COLO829 (cell line): ENCODE results near the gene UBA1.

ENCODE experiments used
- DNase-seq: peaks from one replicate; pipeline ENCODE4 v3.0.0; 2012; ENCODE audit warnings: low spot score

UBA1 gene

DNA sequence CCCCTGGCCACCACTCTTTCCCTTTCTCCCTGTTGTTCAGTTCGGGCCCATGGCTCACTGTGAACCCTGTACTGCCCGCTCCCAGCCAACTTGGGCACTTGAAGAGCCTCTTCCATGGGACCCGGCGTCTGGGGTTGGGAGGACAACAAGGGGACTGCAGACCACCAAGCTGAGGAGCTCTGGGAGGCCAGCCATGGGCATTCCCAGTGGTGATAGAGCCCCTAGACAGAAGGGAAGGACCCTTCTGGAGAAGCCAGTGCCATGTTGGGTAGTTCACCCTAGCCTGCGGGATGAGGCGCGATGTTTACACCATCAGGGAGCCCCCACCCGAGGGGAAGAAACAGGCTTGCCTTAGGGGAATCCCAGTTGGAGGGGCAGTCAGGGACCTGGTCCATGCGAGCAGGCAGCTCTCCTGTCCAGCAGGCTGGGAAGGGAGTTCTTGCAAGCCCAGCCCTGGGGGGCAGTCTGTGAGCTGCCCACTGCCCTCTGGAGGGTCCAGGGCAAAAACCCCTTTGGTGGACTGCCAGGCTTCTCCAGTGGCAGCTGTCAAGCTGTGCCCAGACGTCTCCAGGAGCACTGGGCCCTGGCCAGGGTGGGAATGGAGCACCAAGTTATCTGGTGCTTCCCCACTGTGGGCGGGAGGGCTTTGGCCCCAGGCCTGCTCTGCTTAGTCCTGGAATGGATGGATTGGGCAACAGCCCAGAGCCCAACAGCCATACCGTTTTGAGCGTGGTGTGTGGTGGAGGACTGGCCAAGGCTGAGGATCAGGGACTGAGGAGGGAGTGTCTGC is 23.7 kb upstream of the UBA1 start:
- DNase-seq, result no peak

DNA sequence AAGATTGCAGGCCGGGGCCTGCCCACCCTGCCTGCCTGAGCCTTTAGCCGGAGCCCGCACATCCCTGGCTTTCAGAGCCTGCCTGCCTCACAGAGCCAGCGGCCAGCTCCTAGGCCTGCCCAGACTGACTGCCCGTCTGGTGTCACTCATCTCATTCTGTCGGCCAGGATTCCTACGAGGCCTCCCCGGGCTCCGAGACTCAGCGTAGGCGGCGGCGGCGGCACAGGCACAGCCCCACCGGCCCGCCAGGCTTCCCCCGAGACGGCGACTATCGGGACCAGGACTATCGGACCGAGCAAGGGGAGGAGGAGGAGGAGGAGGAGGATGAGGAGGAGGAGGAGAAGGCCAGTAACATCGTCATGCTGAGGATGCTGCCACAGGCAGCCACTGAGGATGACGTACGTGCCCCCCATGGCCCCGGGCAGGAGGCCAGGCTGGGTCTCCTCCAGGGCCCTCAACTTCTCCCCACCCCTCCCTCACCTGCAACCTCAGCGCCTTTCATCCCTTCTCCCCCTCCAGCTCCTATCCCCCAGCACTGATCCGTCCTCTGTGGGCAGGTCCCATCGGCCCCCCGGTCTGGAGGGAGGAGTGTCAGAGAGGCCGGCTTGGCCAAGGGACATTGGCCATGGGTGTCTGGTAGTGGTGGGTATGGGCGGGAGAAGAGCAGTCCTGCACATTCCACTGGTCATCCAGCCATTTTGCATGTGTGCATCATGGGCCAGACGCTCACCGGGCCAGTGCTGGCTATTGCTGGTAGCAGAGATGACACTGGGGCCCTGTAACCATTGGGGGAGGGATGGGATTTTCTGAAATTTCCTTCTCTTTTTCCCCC is 22.6 kb upstream of the UBA1 start:
- DNase-seq, result no peak

DNA sequence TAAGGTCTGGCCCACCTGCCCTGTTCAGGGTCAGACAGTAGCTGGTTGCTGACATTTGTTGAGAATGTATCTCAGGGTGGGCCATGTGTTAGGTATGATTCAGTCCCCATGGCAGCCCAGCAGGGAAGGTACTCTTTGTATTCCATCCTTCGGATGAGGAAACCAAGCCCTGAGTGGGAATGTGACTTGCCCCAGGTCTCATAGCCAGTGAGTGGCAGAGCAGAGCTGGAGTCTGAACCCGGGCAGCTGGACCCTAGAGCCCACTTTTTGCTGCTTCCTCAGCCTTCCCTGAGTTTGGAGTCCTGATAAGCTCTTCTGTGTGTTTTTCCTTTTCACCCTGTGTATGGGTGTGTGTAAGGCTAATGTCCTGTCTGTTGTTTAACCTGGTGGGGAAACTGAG is 21.6 kb upstream of the UBA1 start:
- no peak for DNase-seq

DNA sequence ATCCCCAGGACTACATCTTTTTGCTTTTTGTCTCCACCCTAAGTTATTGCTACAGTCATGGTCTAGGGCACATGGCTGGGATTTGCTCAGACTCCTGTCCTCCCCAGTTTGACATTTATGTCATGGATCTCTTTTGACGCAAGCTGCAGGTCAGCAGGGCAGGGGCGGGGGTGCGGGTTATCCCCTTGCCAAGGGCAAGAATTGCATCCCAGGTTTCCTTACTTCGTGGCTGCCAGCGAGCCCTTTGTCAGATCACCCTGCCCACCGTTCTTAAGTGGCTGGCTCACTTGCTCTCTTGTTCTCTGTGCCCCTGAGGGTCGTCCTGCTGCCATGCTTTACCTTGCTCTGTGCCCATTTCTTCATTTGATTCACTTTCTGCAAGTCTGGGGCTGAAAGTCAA is 21.1 kb upstream of the UBA1 start:
- DNase-seq, result no peak

DNA sequence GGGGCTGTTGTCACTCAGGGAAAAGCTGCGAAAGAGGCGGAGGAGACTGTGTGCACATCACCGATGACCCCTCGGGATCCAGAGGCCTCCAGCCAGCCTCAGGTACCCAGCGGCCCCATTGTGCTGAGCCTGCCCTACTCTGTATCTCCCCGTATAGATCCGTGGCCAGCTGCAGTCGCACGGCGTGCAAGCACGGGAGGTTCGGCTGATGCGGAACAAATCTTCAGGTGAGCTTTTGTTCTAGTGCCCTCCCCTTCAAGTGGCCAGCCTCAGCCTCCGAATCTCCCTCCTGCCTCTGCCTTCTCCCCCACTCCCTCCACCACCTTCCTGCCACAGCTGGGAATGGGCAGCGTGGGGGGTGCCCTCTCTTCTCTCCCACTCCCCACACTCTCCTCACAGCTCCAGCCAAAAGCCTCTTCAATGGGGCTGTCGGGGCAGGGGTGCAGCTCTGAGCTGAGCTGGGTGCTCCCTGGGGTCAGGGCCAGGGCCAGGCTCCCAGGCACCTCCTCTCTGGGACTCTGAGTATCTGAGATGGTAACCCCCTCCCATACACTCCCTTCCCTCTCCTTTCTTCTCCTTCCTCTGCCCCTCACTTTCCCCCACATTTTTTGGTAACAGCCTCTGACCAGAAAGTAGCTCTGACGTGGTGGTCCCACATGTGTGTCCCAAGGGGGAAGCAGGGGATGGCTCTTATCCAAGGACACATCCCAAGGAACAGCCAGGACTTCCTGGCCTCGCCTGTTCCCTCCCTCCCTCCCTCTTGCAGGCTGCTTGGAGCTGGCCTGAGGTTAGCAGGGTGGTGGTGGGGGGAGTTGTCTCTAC is 20.4 kb upstream of the UBA1 start:
- no peak for DNase-seq

DNA sequence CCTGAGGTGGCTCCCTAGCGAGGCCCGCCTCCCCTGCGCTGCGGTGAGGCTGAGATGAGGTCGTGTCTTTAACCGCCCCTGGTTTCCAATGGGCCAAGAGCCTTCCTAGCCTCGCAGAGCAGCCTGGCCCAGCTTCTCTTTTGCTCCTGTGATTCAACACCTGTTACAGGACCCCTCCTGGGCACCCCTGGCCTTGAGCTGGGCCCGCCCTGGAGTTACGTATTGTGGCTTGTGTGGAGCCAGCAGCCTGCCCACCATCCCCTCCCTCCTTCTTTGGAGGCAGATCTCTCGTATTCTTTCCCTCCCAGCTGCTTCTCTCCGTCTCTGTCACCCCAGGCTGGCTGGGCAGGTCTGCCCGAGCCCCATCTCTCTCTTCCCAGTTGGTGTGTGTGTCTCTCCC is 19.3 kb upstream of the UBA1 start:
- DNase-seq, result no peak

DNA sequence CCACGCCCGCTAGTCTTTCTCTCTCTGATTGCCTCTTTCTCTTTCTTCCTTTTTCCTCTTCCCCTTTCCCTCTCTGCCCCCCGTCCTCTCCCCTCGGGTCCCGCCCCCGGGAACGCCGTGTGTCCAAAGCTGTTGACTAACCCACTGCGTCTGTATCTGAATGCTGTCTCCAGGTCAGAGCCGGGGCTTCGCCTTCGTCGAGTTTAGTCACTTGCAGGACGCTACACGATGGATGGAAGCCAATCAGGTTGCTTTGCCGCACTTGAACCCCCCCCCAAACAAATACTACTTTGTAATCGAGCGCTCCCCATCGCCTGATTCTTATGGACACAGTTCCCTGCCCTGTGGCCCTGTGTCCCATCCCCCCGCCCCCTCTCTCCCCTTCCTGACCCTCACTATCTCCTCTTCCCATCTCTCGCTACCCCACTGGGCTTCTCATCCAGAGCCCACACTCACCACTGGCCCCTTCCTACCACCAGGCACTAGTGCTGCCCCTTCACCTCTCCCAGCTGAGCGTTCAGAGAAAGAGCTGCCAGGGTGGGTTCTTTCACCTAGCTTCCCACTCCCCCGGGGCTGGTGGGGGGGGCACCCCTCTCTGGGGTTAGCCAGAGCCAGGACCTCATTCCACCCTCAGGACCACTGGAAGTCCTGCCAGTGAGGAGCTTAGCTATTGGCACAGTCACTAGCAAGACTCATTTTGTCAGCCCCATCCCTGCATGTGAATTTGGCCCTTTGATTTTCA is 18.6 kb upstream of the UBA1 start:
- no peak for DNase-seq

DNA sequence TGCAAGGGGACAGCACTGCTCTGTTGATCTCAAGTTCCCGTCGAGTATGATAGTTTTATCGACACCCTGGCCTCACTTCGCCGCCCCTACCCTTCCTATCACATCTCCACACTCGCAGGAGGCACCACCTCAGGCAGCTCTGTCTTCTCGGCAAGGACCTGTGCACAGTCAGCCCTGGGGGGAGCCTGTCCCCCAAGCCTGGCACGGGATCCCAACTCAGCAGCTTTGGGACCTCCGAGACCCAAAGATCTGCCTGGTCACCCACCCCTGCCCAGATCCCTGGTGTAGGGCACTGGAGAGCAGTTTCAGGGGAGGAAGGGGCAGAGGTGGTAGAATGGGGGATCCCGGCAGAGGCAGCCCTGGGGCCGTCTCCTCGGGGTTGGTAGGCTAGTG is 18.0 kb upstream of the UBA1 start:
- DNase-seq, result no peak

DNA sequence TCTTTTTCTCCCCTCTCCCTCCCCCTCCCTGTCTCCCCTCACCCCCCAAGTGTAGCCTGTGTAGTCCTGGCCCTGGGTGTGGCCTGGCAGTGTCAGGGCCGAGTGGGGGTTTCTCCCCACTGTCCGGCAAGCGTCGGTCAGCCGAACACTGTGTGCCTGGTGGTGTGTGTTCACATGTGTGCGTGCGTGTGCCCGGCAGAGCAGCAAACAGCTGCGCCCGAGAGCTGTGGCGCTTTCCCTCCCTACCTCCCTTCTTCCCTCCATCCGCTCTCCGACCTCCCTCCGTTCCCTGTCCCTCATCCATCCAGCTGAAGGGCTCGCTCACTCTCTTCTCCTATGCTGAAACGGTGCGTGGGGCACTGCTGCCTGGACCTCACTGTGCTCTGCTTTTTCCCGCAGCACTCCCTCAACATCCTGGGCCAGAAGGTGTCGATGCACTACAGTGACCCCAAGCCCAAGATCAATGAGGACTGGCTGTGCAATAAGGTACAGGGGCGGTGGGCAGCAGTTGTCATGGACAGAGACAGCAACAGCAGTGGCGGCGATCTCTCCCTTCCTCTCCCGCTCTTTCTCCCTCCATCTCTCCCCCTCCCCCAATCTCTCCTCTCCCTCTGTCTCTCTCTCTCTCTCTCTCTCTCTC is 17.4 kb upstream of the UBA1 start:
- no peak for DNase-seq

DNA sequence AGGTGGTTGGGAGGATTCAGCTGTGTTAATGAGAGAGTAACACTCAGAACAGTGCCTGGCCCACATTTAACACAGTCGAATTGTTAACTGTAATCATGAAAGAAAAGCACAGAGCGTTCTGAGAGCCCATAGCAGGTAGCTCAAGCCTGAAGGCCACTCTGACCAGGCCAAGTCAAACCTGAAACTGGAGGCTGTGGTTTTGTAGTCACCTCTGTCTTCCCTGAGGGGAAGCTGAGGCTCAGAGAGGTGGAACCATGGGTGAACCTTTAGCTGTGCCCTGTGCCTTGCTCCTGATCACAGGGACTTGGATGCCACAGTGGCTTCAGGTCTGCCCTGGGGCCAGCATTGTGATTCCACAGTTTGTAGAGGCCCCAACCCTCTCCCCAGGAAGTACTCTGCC is 16.6 kb upstream of the UBA1 start:
- no peak for DNase-seq

DNA sequence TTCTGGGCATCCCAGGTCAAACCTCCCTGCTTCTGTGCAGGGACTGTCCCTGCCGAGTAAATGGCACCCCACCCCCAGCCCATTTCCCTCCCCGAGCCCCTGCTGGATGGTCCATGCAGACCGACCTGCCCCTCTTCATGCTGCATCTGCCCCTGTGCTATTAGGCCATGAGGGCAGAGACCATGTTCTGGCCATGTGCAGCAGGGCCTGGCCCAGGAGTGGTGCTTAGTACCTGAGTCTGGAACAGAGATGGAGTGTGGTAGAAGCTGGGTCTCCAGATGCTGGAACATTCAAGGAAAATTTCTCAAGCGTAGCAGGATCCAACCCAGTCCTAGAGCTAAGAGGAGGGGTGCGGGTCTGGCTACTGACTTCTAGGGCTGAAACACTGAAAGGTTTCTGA is 15.3 kb upstream of the UBA1 start:
- no peak for DNase-seq

DNA sequence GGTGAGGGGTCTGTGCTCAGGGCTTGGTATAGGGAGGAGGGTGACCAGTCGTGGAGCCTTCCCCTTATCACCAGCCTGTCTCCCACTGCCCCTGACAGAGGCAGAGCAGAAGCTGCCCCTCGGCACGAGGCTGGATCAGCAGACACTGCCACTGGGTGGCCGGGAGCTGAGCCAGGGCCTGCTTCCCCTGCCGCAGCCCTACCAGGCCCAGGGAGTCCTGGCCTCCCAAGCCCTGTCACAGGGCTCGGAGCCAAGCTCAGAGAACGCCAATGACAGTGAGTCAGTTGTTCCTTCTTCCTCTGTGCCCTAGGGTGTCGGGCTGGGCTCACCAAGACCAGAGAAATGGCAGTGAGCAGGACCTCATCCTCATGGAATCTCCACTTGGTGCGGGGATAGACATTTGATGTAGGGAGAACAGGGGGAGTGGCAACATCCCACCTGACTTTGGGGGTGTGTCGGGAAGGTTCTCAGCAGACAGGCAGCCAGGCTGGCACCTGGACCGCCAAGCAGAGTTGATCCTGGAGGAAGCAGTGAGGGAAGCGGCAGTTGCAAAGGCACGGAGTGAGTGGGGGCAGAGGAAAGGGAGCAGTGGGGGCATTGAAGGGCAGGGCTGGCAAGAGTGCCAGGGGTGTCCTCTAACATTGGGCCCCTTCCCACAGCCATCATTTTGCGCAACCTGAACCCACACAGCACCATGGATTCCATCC is 14.3 kb upstream of the UBA1 start:
- DNase-seq, result no peak

DNA sequence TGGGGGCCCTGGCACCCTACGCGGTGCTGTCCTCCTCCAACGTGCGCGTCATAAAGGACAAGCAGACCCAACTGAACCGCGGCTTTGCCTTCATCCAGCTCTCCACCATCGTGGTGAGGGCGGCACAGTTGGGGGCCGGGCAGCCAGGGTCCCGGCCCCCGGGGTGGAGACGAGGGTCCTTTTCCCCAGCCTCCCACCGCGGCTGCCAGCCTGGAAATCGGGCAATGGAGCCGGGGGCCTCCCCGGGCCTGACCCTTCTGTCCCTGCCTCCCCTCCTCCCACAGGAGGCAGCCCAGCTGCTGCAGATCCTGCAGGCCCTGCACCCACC is 13.7 kb upstream of the UBA1 start:
- DNase-seq, result no peak

DNA sequence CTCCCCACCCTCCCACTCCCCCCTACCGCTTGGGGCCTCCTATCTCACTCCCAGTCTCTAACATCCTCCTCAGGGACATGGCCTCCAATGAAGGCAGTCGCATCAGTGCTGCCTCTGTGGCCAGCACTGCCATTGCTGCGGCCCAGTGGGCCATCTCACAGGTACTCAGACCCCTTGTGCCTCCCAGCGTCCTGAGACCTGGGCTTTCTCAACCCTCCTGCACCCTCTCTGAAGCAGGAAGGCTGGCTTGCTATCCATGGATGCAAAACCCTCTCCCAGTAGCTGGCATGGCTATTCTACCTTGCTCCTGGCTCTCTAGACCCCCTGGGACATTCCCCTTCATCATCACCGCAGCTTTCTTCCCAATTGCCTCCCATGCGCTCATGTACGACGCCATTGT is 13.3 kb upstream of the UBA1 start:
- DNase-seq, result no peak

DNA sequence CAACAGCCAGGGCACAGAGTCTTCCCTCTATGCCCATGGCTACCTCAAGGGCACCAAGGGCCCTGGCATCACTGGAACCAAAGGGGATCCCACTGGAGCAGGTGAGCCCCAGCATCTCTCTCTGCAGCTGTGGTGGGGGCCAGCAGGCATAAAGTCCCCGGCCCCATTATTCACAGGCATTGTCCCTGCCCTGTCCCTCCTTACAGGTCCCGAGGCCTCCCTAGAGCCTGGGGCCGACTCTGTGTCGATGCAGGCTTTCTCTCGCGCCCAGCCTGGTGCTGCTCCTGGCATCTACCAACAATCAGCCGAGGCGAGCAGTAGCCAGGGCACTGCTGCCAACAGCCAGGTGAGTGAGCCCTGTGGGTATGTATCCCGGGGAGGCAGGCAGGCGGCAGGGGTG is 12.3 kb upstream of the UBA1 start:
- no peak for DNase-seq

DNA sequence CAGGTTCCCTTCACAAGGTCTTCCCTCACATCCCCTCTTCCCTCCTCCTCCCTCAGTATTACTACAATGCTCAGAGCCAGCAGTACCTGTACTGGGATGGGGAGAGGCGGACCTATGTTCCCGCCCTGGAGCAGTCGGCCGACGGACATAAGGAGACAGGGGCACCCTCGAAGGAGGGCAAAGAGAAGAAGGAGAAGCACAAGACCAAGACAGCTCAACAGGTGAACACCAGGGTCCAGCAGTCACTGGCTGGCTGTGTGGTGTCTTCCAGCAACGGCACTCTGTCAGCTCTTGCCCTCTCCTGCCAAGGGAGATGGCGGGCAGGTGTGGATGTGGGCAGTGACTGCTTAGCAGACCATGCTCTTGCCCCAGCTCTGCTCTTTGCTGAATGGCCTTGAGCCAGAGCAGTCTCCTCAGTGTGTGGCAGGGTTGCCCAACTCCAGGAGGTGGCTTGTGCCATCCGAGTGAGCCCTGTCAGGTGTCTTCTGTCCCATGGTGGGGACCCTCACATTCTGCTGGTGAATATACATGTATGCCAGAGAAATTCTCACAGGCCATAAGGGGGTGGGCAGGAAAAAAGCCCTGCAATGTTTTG is 11.4 kb upstream of the UBA1 start:
- DNase-seq, result no peak

DNA sequence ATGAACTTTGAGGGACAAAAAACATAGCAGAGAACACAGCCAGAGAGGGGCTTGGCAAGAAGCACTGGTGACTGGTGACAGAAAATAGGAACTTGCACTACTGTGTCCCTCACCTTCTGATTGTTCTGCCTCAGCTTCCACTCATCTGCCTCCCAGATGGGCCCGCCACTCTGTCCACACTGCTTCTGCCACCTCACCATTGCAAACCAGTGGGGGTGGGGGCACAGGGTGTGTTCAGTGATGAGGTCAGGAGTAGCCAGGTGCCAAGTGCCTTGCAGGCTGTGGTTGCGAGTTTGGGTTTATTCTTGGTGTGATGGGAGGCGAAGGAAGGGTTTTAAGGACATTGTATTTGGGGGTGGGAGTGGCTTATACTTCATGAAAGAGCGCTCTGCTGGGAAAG is 9.1 kb upstream of the UBA1 start:
- DNase-seq, result no peak

DNA sequence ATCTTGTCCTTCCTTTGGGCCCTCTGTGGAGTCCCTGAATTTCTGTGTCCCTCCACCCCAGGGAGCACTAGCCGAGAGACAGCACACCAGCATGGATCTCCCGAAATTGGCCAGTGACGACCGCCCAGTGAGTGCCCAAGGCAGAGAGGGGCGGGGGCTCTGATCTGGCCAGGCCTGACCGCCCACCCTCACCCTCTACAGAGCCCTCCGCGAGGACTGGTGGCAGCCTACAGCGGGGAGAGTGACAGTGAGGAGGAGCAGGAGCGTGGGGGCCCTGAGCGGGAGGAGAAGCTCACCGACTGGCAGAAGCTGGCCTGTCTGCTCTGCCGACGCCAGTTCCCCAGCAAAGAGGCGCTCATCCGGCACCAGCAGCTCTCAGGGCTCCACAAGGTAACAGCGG is 8.4 kb upstream of the UBA1 start:
- no peak for DNase-seq

DNA sequence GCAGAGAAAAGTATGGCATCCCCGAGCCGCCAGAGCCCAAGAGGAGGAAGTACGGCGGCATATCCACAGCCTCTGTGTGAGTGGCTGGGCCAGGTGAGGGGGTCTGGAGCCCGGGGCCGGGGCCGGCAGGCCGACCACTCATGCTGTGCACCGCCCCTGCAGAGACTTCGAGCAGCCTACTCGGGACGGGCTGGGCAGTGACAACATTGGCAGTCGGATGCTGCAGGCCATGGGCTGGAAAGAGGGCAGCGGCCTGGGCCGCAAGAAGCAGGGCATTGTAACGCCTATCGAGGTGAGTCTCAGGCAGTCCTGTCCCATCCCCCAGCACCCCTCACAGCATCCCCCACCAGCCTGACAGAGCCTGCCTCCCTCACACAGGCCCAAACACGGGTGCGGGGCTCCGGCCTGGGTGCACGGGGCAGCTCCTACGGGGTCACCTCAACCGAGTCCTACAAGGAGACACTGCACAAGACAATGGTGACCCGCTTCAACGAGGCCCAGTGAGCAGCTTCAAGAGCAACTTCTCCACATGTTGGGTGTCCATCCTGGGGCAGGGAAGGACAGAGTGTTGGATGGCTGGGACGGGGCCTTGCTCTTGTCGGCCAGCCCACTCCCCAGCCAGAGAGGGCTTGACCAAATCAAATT is 7.4 kb upstream of the UBA1 start:
- no peak for DNase-seq

DNA sequence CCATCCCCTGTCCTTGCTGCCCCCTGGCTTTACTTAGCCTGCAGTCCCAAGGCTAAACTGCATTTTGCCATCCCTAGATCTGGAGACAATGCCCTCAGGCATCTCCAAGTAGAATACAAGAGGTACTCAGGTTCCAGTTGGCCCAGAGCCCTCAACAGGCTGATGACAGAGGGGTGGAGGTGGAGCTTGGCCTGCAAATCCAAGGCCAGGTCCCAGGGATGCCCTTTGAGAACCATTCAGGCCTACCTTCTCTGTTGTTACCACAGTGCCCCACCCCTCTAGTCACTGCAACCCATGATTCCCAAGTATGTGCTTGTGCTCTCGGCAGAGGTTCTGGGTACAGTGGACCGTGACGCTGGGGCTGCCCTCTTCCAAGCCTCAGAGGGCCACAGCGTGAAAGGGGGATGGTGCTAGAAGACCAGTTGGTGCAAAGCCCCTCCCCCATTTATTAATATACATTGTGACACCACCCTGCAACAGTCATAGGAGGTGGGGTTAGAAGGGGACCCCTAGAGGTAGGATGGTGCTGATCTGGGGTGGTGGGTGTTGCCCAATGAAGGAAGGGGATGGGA is 6.4 kb upstream of the UBA1 start:
- no peak for DNase-seq
